ENCODE data around the gene OR2T11.
"Not testable (repeated sequence)": the region's sequence is repeated elsewhere in the genome, so short reads cannot be mapped to it uniquely, and the experiment has no call there.

Gene OR2T11

GRCh38 chr1:248618119-248618518 lies 16.8 kb downstream of the OR2T11 start:
- DNase-seq, result no peak

- no peak for DNase-seq
These were observed 21.1 kb downstream of the OR2T11 start for GRCh38 chr1:248613742-248614141.

- DNase-seq, result peak; percentile 73
These were observed 22.9 kb downstream of the OR2T11 start for GRCh38 chr1:248611883-248612414.

GRCh38 chr1:248610301-248610700 lies 24.6 kb downstream of the OR2T11 start:
- peak; percentile 11 for DNase-seq

- peak; percentile 48 for DNase-seq
These were observed 35.5 kb downstream of the OR2T11 start for GRCh38 chr1:248599396-248599795.

- DNase-seq, result no peak
These were observed 37.3 kb downstream of the OR2T11 start, which contains the start of gene OR2T10 for GRCh38 chr1:248597589-248597988. TSS of gene OR2T10 (minus strand) at chr1:248597700. CDS start at chr1:248593768, 3,932 bp downstream.

GRCh38 chr1:248596615-248597014 lies 38.3 kb downstream of the OR2T11 start:
- DNase-seq, result peak; percentile 85

GRCh38 chr1:248593226-248593625 lies 41.7 kb downstream of the OR2T11 start:
- DNase-seq, result no peak

- DNase-seq, result no peak
These were observed 42.2 kb downstream of the OR2T11 start for GRCh38 chr1:248592655-248593054.

GRCh38 chr1:248590055-248590454 lies 44.8 kb downstream of the OR2T11 start:
- no peak for DNase-seq

- DNase-seq, result no peak
These were observed 45.6 kb downstream of the OR2T11 start for GRCh38 chr1:248589334-248589733.

- no peak for DNase-seq
These were observed 49.6 kb downstream of the OR2T11 start for GRCh38 chr1:248585266-248585665.

- no peak for DNase-seq
These were observed 58.5 kb downstream of the OR2T11 start for GRCh38 chr1:248576260-248576980.

GRCh38 chr1:248574657-248575056 lies 60.2 kb downstream of the OR2T11 start, which contains the start of gene OR2T34:
TSS of gene OR2T34 (minus strand) at chr1:248574757. CDS start at chr1:248574757, 0 bp downstream.
- not testable (repeated sequence) for DNase-seq

- DNase-seq, result not testable (repeated sequence)
These were observed 61.0 kb downstream of the OR2T11 start for GRCh38 chr1:248573856-248574255.
